HG02840 (cell line): Measurements from ENCODE around the gene YPEL5.

ENCODE experiments used
- ATAC-seq: cut with Tn5 transposase; IDR thresholded peaks from one replicate; pipeline ENCODE4 v1.9.1; 2021; ENCODE audit warnings: mild to moderate bottlenecking, moderate library complexity, moderate number of reproducible peaks; ENCODE audit not compliant: unreplicated experiment, low FRiP score

YPEL5 gene

GRCh38 chr2:30164131-30164925 lies 17.5 kb downstream of the YPEL5 start:
- no peak for ATAC-seq

- peak; percentile 72 for ATAC-seq
Measured at GRCh38 chr2:30165050-30165520, 18.3 kb downstream of the YPEL5 start.

DNA sequence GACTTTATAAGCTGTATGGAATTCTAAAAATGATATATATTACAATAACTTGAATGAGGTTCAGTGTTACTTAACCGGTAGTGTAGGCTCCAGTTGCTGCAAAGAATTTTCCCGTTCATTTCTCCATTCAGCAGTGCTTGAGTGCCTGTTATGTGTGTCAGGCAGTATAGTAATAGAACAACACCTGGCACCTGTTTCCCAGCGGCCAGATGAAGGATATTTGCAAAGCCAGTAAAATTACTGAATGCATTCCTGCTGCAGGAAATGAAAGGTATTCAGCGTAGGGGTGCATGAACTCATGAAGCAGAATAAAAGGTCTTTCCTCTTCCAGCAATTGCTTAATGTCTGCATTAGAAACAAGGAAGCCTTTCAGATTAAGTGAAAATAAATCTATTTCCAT lies 18.8 kb downstream of the YPEL5 start:
- no peak for ATAC-seq

GRCh38 chr2:30172627-30173026 lies 25.8 kb downstream of the YPEL5 start:
- ATAC-seq, result no peak

DNA sequence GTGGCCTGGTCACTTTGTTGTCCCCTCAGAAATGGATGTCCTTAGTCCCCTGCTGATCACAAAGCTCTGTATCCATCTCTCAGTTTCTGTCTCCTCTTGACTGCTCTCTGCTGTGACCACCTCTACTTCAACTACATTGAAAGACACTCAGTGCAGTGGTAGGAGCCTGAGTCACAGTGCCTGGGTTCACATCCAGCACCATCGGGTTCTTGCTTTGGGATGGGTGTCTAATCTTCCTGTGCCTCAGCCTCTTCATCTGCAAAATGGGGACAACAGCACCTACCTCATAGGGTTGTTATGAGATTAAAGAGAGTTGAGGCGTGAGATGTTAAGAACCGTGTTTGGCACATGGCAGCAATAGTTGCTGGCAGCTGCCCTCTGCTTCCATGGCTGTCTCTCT lies 30.6 kb downstream of the YPEL5 start:
- no peak for ATAC-seq

DNA sequence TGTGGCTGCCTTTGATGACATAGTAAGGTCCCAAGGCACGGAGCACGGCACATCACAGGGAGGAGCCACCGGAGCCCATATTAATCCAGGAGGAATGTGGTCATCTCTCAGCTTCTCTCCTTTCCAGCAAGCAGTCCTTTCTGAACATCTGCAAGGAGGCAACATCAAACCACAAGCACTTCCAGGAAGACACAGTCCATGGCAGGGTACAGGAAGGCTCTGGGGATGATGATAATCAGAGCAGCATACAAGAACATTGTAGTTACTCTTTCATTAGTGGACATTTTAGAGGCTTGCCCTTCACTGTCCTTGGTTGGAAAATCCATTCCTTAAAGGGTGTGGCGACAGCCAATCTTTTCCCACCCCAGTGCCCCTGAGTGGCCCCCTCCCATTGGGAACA lies 31.1 kb downstream of the YPEL5 start:
- ATAC-seq, result no peak

- ATAC-seq, result no peak
Measured at GRCh38 chr2:30178618-30179434, 32.0 kb downstream of the YPEL5 start.

DNA sequence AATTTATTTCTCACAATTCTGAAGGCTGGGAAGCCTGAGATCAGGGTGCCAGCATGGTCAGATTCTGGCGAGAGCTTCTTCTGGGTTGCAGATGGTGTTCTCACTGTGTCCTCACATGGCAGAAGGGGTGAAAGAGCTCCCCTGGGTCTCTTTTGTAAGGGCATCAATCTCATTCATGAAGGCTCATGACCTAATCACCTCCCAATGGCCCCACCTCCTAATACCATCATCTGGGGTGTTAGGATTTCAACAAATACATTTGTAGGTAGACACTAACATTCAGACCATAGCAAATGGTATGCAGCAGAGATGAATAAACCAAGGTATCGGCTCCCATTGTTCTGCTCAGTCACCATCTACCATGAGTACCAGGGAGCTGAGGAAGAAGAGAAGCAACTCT lies 32.7 kb downstream of the YPEL5 start:
- ATAC-seq, result no peak

- ATAC-seq, result no peak
Measured at GRCh38 chr2:30180226-30180625, 33.4 kb downstream of the YPEL5 start.

- ATAC-seq, result no peak
Measured at GRCh38 chr2:30181176-30181575, 34.4 kb downstream of the YPEL5 start.

DNA sequence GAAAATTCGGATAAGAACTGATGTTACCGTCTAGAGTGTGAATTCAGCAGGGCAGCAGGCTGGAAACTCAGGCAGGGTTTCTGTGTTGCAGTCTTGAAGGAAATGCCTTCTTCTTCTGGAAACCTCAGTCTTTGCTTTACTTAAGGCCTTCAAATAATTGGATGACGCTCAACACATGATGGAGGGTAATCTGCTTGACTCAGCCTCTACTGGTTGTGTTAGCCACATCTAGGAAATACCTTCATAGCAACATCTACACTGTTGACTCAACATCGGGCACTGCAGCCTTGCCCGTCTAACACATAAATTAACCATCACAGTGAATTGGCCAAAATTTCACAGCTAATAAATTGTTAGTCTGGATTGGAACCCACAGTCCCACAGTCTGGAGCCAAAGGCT lies 37.2 kb downstream of the YPEL5 start:
- ATAC-seq, result no peak

- no peak for ATAC-seq
Measured at GRCh38 chr2:30185178-30185577, 38.4 kb downstream of the YPEL5 start.

DNA sequence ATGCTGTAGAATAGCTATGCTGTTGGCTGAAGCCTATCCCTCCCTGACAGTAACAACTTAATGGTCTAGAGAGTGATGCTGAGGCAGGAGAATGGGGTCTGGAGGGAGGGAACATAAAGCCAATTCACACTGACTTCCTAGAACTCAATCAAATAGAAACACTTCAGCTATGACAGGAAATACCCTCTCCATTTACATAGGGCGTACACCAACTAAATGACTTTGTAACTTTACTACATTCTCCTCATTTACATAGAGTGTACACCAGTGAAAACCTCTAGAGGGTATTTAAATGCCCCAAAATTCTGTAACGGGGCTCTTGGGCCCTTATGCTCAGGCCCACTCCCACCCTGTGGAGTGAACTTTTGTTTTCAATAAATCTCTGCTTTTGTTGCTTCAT lies 41.5 kb downstream of the YPEL5 start:
- no peak for ATAC-seq

GRCh38 chr2:30190637-30191036 lies 43.8 kb downstream of the YPEL5 start:
- ATAC-seq, result no peak

- no peak for ATAC-seq
Measured at GRCh38 chr2:30191107-30191506, 44.3 kb downstream of the YPEL5 start.

GRCh38 chr2:30191819-30192271 lies 45.0 kb downstream of the YPEL5 start:
- ATAC-seq, result no peak

DNA sequence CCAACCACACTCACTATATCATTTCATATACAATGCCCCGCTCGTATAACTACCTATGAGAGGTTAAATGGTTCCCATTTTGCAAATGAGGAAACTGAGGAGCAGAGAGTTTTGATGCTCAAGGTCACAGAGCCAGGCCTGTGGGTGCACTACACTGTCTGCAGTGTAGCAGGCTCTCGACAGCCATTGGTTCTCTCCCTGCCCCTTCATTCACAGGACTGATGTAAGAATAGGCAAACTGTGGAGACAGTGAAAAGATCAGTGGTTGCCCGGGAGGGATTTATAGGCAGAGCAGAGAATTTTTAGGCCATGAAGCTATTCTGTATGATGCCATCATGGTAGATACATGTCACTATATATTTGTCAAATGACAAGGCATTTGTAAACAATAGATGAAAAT lies 45.5 kb downstream of the YPEL5 start:
- ATAC-seq, result no peak

DNA sequence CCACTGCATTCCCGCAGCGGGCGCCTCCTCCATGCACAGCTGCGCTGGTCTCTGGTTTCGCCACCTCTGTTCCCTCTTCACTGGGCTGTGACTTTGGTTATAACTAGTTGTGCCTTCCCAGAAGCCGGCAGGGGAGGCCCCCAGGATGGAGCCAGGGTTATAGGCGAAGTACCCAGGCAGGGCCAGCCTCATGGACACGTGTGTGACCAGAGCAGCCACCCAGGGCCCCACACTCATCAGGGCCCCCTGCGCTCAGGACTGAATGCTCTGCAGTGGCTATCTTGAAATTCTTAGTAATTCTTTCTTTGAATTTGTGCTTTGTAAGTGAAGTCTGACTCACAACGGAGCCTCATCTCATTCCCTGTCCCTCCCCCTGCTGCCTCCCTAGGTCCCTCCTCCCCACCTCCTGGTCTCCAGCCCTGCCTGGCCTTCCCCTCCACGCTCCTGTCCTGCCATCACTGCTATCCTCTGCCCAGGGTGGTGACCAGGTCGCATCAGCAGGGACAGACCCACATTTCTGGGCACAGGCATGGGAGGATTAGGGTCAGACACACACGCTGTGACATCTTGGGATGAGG lies 46.4 kb downstream of the YPEL5 start:
- ATAC-seq, result no peak

GRCh38 chr2:30194421-30194820 lies 47.6 kb downstream of the YPEL5 start:
- ATAC-seq, result no peak

- ATAC-seq, result no peak
Measured at GRCh38 chr2:30195016-30195415, 48.2 kb downstream of the YPEL5 start.

- no peak for ATAC-seq
Measured at GRCh38 chr2:30197570-30198192, 50.9 kb downstream of the YPEL5 start.
